Measurements from ENCODE around the gene PRKCH. TPM values are rescaled to one million over a fixed set of nuclear protein-coding genes. Genes with fewer than 3 reads are reported as not detected.

Gene PRKCH
- total RNA-seq, 1 donor from 2014 or later: 43.0 TPM

GRCh38 chr14:61582815-61583214 is 261.4 kb downstream of the PRKCH start:
- Histone ChIP-seq H3K4me1 (peaks cover 40% of the 10 kb centered on the region), H3K36me3 (no peaks in the 10 kb centered on the region), H3K9me3 (no peaks in the 10 kb centered on the region), H3K27me3 (no peaks in the 10 kb centered on the region), H3K4me3 (no peak overlapping the region), H3K27ac (no peak overlapping the region)
- intact Hi-C loops (cut with DNase I): no loop called here
- no peak for DNase-seq (ENCODE audit: extremely low spot score in 2 of 2)
- TF ChIP-seq CTCF (IDR thresholded peaks at IDR 0.05): no peak
- TF ChIP-seq POLR2A (IDR thresholded peaks at IDR 0.05): no peak
- TF ChIP-seq POLR2AphosphoS5 (IDR thresholded peaks at IDR 0.05; ENCODE audit: insufficient read depth in 1 of 2, low read depth in 1 of 2): no peak

GRCh38 chr14:61584331-61584741 is 263.0 kb downstream of the PRKCH start:
- H3K4me3 ChIP-seq: no peak overlapping the region
- H3K9me3 ChIP-seq: no peaks in the 10 kb centered on the region
- intact Hi-C loops (cut with DNase I): no loop called here
- H3K27ac ChIP-seq: no peak overlapping the region
- peaks cover 40% of the 10 kb centered on the region for H3K4me1 ChIP-seq
- H3K27me3 ChIP-seq: no peaks in the 10 kb centered on the region
- H3K36me3 ChIP-seq: no peaks in the 10 kb centered on the region
- DNase-seq (ENCODE audit: extremely low spot score in 2 of 2): no peak
- TF ChIP-seq POLR2AphosphoS5 (IDR thresholded peaks at IDR 0.05; ENCODE audit: insufficient read depth in 1 of 2, low read depth in 1 of 2): no peak
- no peak for TF ChIP-seq POLR2A (IDR thresholded peaks at IDR 0.05)

GRCh38 chr14:61585598-61586543 is 264.5 kb downstream of the PRKCH start:
- peak in 1 of 2 donors; percentile 72 for TF ChIP-seq POLR2AphosphoS5 (IDR thresholded peaks at IDR 0.05; ENCODE audit: insufficient read depth in 1 of 2, low read depth in 1 of 2)
- TF ChIP-seq POLR2A (IDR thresholded peaks at IDR 0.05): no peak
- TF ChIP-seq CTCF (IDR thresholded peaks at IDR 0.05): no peak
- H3K4me1 ChIP-seq: peaks cover 40% of the 10 kb centered on the region
- no peak for DNase-seq (ENCODE audit: extremely low spot score in 2 of 2)
- no peak overlapping the region for H3K4me3 ChIP-seq
- H3K27me3 ChIP-seq: no peaks in the 10 kb centered on the region
- no peaks in the 10 kb centered on the region for H3K9me3 ChIP-seq
- intact Hi-C loops (cut with DNase I): no loop called here
- H3K27ac ChIP-seq: peak overlapping the region; percentile 76
- H3K36me3 ChIP-seq: no peaks in the 10 kb centered on the region

- TF ChIP-seq POLR2AphosphoS5 (IDR thresholded peaks at IDR 0.05; ENCODE audit: insufficient read depth in 1 of 2, low read depth in 1 of 2): no peak
- intact Hi-C loops (cut with DNase I): no loop called here
- Histone ChIP-seq H3K9me3 (no peaks in the 10 kb centered on the region), H3K4me3 (no peak overlapping the region), H3K36me3 (no peaks in the 10 kb centered on the region), H3K4me1 (peaks cover 40% of the 10 kb centered on the region), H3K27me3 (no peaks in the 10 kb centered on the region), H3K27ac (peak overlapping the region; percentile 76)
- DNase-seq (ENCODE audit: extremely low spot score in 2 of 2): no peak
Observed at GRCh38 chr14:61586544-61587055, 265.2 kb downstream of the PRKCH start.

- peak overlapping the region; percentile 76 for H3K27ac ChIP-seq
- no peak for TF ChIP-seq CTCF (IDR thresholded peaks at IDR 0.05)
- TF ChIP-seq POLR2A (IDR thresholded peaks at IDR 0.05): no peak
- TF ChIP-seq POLR2AphosphoS5 (IDR thresholded peaks at IDR 0.05; ENCODE audit: insufficient read depth in 1 of 2, low read depth in 1 of 2): no peak
- DNase-seq (ENCODE audit: extremely low spot score in 2 of 2): no peak
Observed at GRCh38 chr14:61587081-61587713, 265.8 kb downstream of the PRKCH start.

More at GRCh38 chr14:61587081-61587713, 265.8 kb downstream of the PRKCH start:
- intact Hi-C loops (cut with DNase I): no loop called here
- Histone ChIP-seq H3K27me3 (no peaks in the 10 kb centered on the region), H3K4me1 (peaks cover 35% of the 10 kb centered on the region), H3K9me3 (no peaks in the 10 kb centered on the region), H3K4me3 (no peak overlapping the region), H3K36me3 (no peaks in the 10 kb centered on the region)
